K562 (cell line): ENCODE results near the gene GMPR2. TPM values are rescaled to one million over a fixed set of nuclear protein-coding genes. Genes with fewer than 3 reads are reported as not detected.

Source experiments
- CSDE1 ChIP-seq, 2 experiments: fragments of 450-650 bp; IDR thresholded peaks; 2 replicates each; pipeline ENCODE4 v1.6.1; 2016; ENCODE audit warnings: mild to moderate bottlenecking in 1 of 2
- CTBP1 ChIP-seq: fragments of 450-650 bp; IDR thresholded peaks from 2 replicates; pipeline ENCODE4 v1.6.1; 2016; ENCODE audit warnings: borderline replicate concordance
- FOXK2 ChIP-seq, 2 experiments: fragments of 450-650 bp; IDR thresholded peaks in 1 of 2; conservative IDR thresholded peaks in 1 of 2; 2 replicates each; pipeline ENCODE4 v1.6.1; 2016; ENCODE audit warnings: low read depth in 2 of 2, mild to moderate bottlenecking in 1 of 2
- HDGF ChIP-seq: fragments of 450-650 bp; IDR thresholded peaks from 2 replicates; pipeline ENCODE4 v1.6.1; 2016
- KAT8 ChIP-seq: fragments of 450-650 bp; IDR thresholded peaks from 2 replicates; pipeline ENCODE4 v1.6.1; 2016; ENCODE audit warnings: low read depth, mild to moderate bottlenecking
- NR2F6 ChIP-seq: fragments of 450-650 bp; formaldehyde crosslinking; IDR thresholded peaks from 2 replicates; pipeline ENCODE4 v1.4.0; 2020; ENCODE audit warnings: mild to moderate bottlenecking
- POLR2AphosphoS2 ChIP-seq: IDR thresholded peaks from 2 replicates; pipeline ENCODE4 v1.6.1; 2012; ENCODE audit warnings: low read length, improper control_type of control experiment
- PTRF ChIP-seq: fragments of 450-650 bp; IDR thresholded peaks from 2 replicates; pipeline ENCODE4 v1.6.1; 2016; ENCODE audit warnings: mild to moderate bottlenecking, missing genetic modification characterization, missing compliant biosample characterization
- RBBP5 ChIP-seq: fragments of 200-600 bp; sonication (generic); IDR thresholded peaks from 2 replicates; pipeline ENCODE4 v1.6.1; 2012; ENCODE audit warnings: borderline replicate concordance, mild to moderate bottlenecking, low read length, control low read depth, inconsistent platforms; ENCODE audit not compliant: insufficient read depth, poor library complexity, severe bottlenecking
- TCFL5 ChIP-seq: fragments of 250-450 bp; sonication (Bioruptor Pico); conservative IDR thresholded peaks from 2 replicates; pipeline ENCODE4 v1.6.1; 2021; ENCODE audit warnings: mild to moderate bottlenecking, moderate library complexity, matching md5 sums
- ZNF644 ChIP-seq: fragments of 200-800 bp; sonication (Bioruptor generic); IDR thresholded peaks from 2 replicates; pipeline ENCODE4 v1.6.1; 2016; ENCODE audit warnings: low read depth, missing genetic modification characterization, missing compliant biosample characterization
- polyA plus RNA-seq, 8 experiments: library from polyadenylated mRNA; depleted of rRNA in 4 of 8; stranded (reverse) in 5 of 8; unstranded in 3 of 8; fragments of >200 nt; fragmentation: Nextera tagmentation in 2 of 8; fragmentation: Illumina TruSeq in 1 of 8; extraction: Ambion mirVana in 2 of 8; extraction: Trizol in 1 of 8; gene quantifications; 2 replicates each; pipeline versions ENCODE4 v1.2.1 to v1.2.3, GENCODE V29; 2011 to 2014; ENCODE audit warnings: inconsistent platforms in 1 of 8, missing spikeins in 1 of 8
- total RNA-seq, 7 experiments: library from RNA; depleted of rRNA in 6 of 7; stranded (reverse); fragments of >200 nt in 6 of 7; fragmentation: Illumina TruSeq in 2 of 7; extraction: Trizol in 2 of 7; gene quantifications; 2 replicates each; pipeline versions ENCODE4 v1.2.1 to v1.2.3, GENCODE V29; 2011 to 2021; ENCODE audit warnings: low replicate concordance in 1 of 7
- TF ChIP-seq, protein P1 (sequence below): sonication (generic); formaldehyde crosslinking; IDR thresholded peaks from 2 replicates; pipeline ENCODE4 v1.8.0; 2022; ENCODE audit warnings: mild to moderate bottlenecking, missing genetic modification reagents
- TF ChIP-seq, protein P2 (sequence below): sonication (generic); formaldehyde crosslinking; IDR thresholded peaks from 2 replicates; pipeline ENCODE4 v1.8.1; 2022; ENCODE audit warnings: missing genetic modification reagents
- TF ChIP-seq, protein P3 (sequence below): fragments of 450-650 bp; IDR thresholded peaks from 2 replicates; pipeline ENCODE4 v1.6.1; 2014; ENCODE audit warnings: low read depth, mild to moderate bottlenecking, moderate library complexity, borderline replicate concordance
- TF ChIP-seq, protein P4 (sequence below): fragments of 450-650 bp; IDR thresholded peaks from 2 replicates; pipeline ENCODE4 v1.6.1; 2016; ENCODE audit warnings: mild to moderate bottlenecking
- TF ChIP-seq, protein P5 (sequence below): sonication (generic); formaldehyde crosslinking; IDR thresholded peaks from 2 replicates; pipeline ENCODE4 v1.8.1; 2023; ENCODE audit warnings: missing genetic modification reagents, mild to moderate bottlenecking, borderline replicate concordance

GMPR2 gene
- total and polyA plus RNA-seq, 9 of the 15 experiments (the other 6 are each of a cell fraction or from before 2014, with no cell fraction given): 26.4 to 67.4 (median 36.3) TPM

DNA sequence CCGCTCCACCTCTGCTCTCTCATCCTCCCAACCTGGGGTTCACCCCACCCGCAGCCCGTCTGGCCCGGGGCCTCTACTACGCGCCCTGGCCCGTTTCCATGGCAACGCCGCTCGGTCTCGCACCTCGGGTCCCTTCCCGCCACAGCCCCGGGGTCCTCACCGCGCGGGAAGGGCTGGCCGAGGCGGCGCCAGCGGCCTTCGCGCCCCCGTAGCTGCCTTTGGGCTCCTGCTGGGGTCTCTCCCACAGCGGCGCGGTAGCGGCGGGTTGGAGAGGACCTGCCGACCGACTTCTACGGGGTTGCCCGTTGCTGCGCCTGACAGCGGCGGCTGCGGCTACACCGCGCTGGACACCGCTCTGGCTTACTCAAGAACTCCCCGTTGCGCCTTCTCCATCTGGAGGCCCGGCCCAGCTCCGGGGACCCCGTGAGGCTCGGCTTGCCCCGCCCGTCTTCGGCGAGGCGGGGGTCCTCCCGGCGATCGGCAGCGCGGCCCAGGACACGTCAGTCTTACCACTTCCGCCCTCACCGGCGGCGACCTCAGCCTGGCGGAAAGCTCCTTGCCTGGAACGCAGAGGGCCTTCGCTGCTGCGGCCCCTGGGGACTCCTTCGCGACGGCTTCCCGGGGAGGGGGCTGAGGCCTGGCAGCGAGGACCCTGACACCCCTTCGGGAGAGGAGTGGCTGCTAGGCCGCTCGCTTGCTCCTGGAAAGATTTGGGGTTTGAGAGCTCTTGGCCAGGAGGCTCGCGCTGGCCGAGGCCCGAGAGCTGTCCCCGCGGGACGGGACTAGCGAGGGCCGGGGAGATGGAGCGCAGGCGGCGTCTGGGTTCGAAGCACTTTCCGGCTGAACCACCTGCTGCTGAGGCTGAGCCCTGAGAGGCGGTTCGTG is 37.3 kb upstream of the GMPR2 start, which contains the start of gene TM9SF1 (continued):
- TF ChIP-seq PTRF (tag): no peak
- no peak for TF ChIP-seq KAT8
- TF ChIP-seq, protein P1, sequence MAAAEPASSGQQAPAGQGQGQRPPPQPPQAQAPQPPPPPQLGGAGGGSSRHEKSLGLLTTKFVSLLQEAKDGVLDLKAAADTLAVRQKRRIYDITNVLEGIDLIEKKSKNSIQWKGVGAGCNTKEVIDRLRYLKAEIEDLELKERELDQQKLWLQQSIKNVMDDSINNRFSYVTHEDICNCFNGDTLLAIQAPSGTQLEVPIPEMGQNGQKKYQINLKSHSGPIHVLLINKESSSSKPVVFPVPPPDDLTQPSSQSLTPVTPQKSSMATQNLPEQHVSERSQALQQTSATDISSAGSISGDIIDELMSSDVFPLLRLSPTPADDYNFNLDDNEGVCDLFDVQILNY (CRISPR knock-in tag): peak; percentile 71; the same call in 1 of the 2 replicates
- TF ChIP-seq CSDE1 (IDR thresholded peaks at IDR 0.05): peak in 1 of 2 experiments; percentile 88; a peak in 2 of 4 replicates
- TF ChIP-seq CTBP1: peak; percentile 47
- TF ChIP-seq, protein P2, sequence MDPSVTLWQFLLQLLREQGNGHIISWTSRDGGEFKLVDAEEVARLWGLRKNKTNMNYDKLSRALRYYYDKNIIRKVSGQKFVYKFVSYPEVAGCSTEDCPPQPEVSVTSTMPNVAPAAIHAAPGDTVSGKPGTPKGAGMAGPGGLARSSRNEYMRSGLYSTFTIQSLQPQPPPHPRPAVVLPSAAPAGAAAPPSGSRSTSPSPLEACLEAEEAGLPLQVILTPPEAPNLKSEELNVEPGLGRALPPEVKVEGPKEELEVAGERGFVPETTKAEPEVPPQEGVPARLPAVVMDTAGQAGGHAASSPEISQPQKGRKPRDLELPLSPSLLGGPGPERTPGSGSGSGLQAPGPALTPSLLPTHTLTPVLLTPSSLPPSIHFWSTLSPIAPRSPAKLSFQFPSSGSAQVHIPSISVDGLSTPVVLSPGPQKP (CRISPR knock-in tag): no peak
- no peak for TF ChIP-seq FOXK2 (conservative IDR thresholded peaks at IDR 0.05 in 1 of 2, IDR thresholded peaks at IDR 0.05 in 1 of 2; ENCODE audit: low read depth in 2 of 2)
- TF ChIP-seq, protein P3, sequence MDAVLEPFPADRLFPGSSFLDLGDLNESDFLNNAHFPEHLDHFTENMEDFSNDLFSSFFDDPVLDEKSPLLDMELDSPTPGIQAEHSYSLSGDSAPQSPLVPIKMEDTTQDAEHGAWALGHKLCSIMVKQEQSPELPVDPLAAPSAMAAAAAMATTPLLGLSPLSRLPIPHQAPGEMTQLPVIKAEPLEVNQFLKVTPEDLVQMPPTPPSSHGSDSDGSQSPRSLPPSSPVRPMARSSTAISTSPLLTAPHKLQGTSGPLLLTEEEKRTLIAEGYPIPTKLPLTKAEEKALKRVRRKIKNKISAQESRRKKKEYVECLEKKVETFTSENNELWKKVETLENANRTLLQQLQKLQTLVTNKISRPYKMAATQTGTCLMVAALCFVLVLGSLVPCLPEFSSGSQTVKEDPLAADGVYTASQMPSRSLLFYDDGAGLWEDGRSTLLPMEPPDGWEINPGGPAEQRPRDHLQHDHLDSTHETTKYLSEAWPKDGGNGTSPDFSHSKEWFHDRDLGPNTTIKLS: peak; percentile 96
- no peak for TF ChIP-seq TCFL5 (CRISPR knock-in tag)
- TF ChIP-seq, protein P4, sequence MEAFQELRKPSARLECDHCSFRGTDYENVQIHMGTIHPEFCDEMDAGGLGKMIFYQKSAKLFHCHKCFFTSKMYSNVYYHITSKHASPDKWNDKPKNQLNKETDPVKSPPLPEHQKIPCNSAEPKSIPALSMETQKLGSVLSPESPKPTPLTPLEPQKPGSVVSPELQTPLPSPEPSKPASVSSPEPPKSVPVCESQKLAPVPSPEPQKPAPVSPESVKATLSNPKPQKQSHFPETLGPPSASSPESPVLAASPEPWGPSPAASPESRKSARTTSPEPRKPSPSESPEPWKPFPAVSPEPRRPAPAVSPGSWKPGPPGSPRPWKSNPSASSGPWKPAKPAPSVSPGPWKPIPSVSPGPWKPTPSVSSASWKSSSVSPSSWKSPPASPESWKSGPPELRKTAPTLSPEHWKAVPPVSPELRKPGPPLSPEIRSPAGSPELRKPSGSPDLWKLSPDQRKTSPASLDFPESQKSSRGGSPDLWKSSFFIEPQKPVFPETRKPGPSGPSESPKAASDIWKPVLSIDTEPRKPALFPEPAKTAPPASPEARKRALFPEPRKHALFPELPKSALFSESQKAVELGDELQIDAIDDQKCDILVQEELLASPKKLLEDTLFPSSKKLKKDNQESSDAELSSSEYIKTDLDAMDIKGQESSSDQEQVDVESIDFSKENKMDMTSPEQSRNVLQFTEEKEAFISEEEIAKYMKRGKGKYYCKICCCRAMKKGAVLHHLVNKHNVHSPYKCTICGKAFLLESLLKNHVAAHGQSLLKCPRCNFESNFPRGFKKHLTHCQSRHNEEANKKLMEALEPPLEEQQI: no peak
- no peak for TF ChIP-seq POLR2AphosphoS2
- no peak for TF ChIP-seq NR2F6 (CRISPR knock-in tag)
- TF ChIP-seq HDGF: no peak
- peak; percentile 83 for TF ChIP-seq RBBP5
- TF ChIP-seq ZNF644 (tag): no peak
- TF ChIP-seq, protein P5, sequence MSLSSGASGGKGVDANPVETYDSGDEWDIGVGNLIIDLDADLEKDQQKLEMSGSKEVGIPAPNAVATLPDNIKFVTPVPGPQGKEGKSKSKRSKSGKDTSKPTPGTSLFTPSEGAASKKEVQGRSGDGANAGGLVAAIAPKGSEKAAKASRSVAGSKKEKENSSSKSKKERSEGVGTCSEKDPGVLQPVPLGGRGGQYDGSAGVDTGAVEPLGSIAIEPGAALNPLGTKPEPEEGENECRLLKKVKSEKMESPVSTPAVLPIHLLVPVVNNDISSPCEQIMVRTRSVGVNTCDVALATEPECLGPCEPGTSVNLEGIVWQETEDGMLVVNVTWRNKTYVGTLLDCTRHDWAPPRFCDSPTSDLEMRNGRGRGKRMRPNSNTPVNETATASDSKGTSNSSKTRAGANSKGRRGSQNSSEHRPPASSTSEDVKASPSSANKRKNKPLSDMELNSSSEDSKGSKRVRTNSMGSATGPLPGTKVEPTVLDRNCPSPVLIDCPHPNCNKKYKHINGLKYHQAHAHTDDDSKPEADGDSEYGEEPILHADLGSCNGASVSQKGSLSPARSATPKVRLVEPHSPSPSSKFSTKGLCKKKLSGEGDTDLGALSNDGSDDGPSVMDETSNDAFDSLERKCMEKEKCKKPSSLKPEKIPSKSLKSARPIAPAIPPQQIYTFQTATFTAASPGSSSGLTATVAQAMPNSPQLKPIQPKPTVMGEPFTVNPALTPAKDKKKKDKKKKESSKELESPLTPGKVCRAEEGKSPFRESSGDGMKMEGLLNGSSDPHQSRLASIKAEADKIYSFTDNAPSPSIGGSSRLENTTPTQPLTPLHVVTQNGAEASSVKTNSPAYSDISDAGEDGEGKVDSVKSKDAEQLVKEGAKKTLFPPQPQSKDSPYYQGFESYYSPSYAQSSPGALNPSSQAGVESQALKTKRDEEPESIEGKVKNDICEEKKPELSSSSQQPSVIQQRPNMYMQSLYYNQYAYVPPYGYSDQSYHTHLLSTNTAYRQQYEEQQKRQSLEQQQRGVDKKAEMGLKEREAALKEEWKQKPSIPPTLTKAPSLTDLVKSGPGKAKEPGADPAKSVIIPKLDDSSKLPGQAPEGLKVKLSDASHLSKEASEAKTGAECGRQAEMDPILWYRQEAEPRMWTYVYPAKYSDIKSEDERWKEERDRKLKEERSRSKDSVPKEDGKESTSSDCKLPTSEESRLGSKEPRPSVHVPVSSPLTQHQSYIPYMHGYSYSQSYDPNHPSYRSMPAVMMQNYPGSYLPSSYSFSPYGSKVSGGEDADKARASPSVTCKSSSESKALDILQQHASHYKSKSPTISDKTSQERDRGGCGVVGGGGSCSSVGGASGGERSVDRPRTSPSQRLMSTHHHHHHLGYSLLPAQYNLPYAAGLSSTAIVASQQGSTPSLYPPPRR: no peak
